RWPE2 (cell line): ENCODE measurements around the gene PPIL6.

Experiments used
- ATAC-seq: fragments of 200-7000 bp; cut with Tn5 transposase; 3 replicates; pipeline ENCODE4 v1.9.1; 2021; ENCODE audit warnings: low read depth
- DNase-seq: peaks from one replicate; pipeline ENCODE4 v3.0.0-alpha.2; 2020; ENCODE audit warnings: low spot score
- H3K27ac ChIP-seq: fragments of 450-650 bp; 2 replicates; pipeline ENCODE4 v1.5.1; 2017; ENCODE audit warnings: mild to moderate bottlenecking; ENCODE audit not compliant: poor library complexity, severe bottlenecking
- H3K27me3 ChIP-seq: fragments of 250-450 bp; sonication (Bioruptor Pico); 2 replicates; pipeline ENCODE4 v1.5.1; 2021; ENCODE audit warnings: mild to moderate bottlenecking, moderate library complexity; ENCODE audit not compliant: insufficient read depth, poor library complexity, severe bottlenecking
- H3K36me3 ChIP-seq: fragments of 250-450 bp; sonication (Bioruptor Pico); 2 replicates; pipeline ENCODE4 v1.5.1; 2020; ENCODE audit warnings: low read depth, mild to moderate bottlenecking, moderate library complexity
- H3K4me1 ChIP-seq: fragments of 250-450 bp; sonication (Bioruptor Pico); 2 replicates; pipeline ENCODE4 v1.5.1; 2021; ENCODE audit warnings: mild to moderate bottlenecking, moderate library complexity; ENCODE audit not compliant: insufficient read depth, poor library complexity, severe bottlenecking
- H3K4me3 ChIP-seq: fragments of 250-450 bp; sonication (Bioruptor Pico); 2 replicates; pipeline ENCODE4 v1.5.1; 2021; ENCODE audit warnings: mild to moderate bottlenecking, moderate library complexity; ENCODE audit not compliant: severe bottlenecking
- H3K9me3 ChIP-seq: fragments of 250-450 bp; sonication (Bioruptor Pico); 2 replicates; pipeline ENCODE4 v1.5.1; 2021; ENCODE audit warnings: mild to moderate bottlenecking, moderate library complexity; ENCODE audit not compliant: severe bottlenecking
- TF ChIP-seq, protein P1 (sequence below): fragments of 450-650 bp; IDR thresholded peaks from one replicate; pipeline ENCODE4 v1.5.1; 2017; ENCODE audit warnings: mild to moderate bottlenecking, moderate library complexity; ENCODE audit not compliant: poor library complexity, severe bottlenecking

Gene PPIL6

DNA sequence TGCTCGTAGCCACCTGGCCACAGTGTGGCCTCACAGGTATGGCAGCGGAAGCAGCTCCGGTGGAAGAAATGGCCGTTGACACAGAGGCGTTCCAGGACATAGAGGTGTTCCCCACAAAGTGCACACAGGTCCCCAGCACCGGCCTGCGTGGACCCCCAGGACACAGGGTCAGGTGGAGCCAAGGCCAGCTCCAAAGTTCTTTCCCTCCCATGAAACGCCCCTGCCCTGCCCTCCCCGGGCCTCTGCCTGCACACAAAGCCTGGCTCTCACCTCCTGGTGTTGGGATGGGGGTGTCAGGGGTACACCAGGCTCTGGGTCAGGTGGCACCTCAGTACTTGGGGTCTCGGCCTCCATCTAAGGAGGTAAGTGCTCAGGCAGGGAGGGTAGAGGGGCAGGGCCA is 6.7 kb upstream of the PPIL6 start:
- no peak for DNase-seq
- Histone ChIP-seq H3K36me3 (peaks cover 23% of the 10 kb centered on the region), H3K4me3 (no peak overlapping the region), H3K9me3 (no peaks in the 10 kb centered on the region), H3K4me1 (no peaks in the 10 kb centered on the region), H3K27me3 (no peaks in the 10 kb centered on the region), H3K27ac (no peak overlapping the region)
- TF ChIP-seq, protein P1, sequence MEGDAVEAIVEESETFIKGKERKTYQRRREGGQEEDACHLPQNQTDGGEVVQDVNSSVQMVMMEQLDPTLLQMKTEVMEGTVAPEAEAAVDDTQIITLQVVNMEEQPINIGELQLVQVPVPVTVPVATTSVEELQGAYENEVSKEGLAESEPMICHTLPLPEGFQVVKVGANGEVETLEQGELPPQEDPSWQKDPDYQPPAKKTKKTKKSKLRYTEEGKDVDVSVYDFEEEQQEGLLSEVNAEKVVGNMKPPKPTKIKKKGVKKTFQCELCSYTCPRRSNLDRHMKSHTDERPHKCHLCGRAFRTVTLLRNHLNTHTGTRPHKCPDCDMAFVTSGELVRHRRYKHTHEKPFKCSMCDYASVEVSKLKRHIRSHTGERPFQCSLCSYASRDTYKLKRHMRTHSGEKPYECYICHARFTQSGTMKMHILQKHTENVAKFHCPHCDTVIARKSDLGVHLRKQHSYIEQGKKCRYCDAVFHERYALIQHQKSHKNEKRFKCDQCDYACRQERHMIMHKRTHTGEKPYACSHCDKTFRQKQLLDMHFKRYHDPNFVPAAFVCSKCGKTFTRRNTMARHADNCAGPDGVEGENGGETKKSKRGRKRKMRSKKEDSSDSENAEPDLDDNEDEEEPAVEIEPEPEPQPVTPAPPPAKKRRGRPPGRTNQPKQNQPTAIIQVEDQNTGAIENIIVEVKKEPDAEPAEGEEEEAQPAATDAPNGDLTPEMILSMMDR = no peak
- ATAC-seq = no peak

DNA sequence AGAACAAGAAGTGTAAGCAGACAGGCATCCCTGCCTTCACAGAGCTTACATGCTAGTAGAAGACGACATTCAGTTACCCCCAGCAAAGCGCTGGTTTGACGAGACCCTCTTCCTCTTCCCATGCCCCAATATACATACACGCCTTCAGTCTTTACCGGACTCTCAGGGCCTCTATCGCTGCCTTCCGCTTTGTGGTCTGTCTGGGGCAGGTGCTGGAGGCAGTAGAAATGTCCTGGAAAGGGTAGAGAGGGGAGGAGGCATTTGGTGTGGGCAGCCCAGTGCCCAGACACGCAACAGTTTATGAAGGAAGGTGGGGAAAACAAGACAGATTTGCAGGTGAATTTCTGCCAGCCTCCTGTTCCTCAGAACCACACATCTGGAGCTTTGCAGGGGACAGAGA is 6.1 kb upstream of the PPIL6 start:
- no peaks in the 10 kb centered on the region for H3K27me3 ChIP-seq
- ATAC-seq (no peak), DNase-seq (no peak)
- no peak overlapping the region for H3K27ac ChIP-seq
- no peaks in the 10 kb centered on the region for H3K4me1 ChIP-seq
- H3K4me3 ChIP-seq = no peak overlapping the region
- H3K9me3 ChIP-seq = no peaks in the 10 kb centered on the region
- TF ChIP-seq, protein P1 = no peak
- peaks cover 22% of the 10 kb centered on the region for H3K36me3 ChIP-seq

DNA sequence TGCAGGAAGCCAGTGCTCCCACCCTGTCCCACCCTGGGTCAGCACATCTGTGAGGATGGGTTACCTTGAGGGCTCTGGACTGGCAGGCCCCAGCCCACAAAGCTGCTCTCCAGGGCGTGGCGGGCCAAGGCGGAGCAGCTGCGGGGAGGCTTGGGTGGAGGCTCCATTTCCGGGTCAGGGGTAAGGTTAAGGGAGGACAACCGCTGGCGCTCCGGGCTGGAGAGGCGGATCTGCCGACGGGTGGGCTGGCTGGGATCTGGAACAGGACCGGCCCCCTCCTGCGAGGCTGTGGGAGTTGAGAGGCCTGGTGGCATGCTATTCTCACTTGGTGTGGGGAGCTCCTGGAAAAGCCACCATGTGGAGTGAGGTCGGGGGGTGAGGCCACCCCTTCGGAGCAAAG is 5.6 kb upstream of the PPIL6 start:
- Histone ChIP-seq H3K4me1 (no peaks in the 10 kb centered on the region), H3K27me3 (no peaks in the 10 kb centered on the region), H3K4me3 (no peak overlapping the region), H3K27ac (no peak overlapping the region), H3K36me3 (peaks cover 22% of the 10 kb centered on the region), H3K9me3 (no peaks in the 10 kb centered on the region)
- TF ChIP-seq, protein P1 = no peak
- ATAC-seq (no peak), DNase-seq (no peak)

DNA sequence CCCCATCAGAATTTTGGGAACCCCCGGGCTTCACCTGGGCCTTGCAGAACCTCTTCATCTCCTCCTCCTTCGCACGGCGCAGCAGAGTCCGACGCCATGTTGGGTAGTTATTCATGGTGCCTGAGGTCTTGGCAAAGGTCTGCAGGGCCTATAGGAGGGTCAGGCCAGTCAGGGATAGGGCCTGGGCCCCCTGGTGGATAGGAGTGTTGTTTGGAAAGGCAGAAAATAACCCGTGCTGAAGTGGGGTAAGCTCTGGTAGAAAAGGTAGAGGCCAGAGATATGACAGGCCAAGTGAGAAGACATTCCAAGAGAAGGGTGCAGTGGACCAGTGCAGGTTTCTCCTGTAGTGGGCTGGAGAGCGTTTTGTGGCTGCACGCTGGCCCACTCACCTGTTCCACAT is 5.0 kb upstream of the PPIL6 start:
- H3K4me1 ChIP-seq = no peaks in the 10 kb centered on the region
- no peak overlapping the region for H3K4me3 ChIP-seq
- H3K27ac ChIP-seq = no peak overlapping the region
- H3K36me3 ChIP-seq = peaks cover 22% of the 10 kb centered on the region
- H3K9me3 ChIP-seq = no peaks in the 10 kb centered on the region
- DNase-seq = no peak
- H3K27me3 ChIP-seq = no peaks in the 10 kb centered on the region
- TF ChIP-seq, protein P1 = no peak
- ATAC-seq = no peak

DNA sequence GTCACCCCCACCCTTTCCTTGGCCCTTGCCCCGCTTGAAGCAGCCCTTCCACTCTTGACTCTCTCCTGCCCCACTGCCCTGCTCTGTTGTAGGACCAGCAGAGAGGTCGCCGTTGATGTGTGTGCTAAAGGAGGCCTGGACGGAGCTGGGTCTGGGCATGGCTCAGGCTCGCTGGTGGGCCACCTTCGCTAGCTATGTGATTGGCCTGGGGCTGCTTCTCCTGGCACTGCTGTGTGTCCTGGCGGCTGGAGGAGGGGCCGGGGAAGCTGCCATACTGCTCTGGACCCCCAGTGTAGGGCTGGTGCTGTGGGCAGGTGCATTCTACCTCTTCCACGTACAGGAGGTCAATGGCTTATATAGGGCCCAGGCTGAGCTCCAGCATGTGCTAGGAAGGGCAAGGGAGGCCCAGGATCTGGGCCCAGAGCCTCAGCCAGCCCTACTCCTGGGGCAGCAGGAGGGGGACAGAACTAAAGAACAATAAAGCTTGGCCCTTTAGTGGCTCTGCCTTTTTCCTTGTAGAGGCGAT is 3.1 kb upstream of the PPIL6 start:
- Histone ChIP-seq H3K27ac (no peak overlapping the region), H3K9me3 (no peaks in the 10 kb centered on the region), H3K36me3 (peaks cover 22% of the 10 kb centered on the region), H3K4me3 (no peak overlapping the region), H3K4me1 (peaks cover 9% of the 10 kb centered on the region), H3K27me3 (no peaks in the 10 kb centered on the region)
- no peak for ATAC-seq
- TF ChIP-seq, protein P1 = no peak
- DNase-seq = no peak
